8988T (cell line): ENCODE measurements around the gene GHITM.
"Not testable (repeated sequence)": the region's sequence is repeated elsewhere in the genome, so short reads cannot be mapped to it uniquely, and the experiment has no call there.

Experiments
- DNase-seq: peaks from one replicate; pipeline ENCODE4 v3.0.0; 2011

Gene GHITM

GRCh38 chr10:84176836-84177474 lies 37.6 kb downstream of the GHITM start:
- no peak for DNase-seq

- DNase-seq, result no peak
These were observed 38.3 kb downstream of the GHITM start for GRCh38 chr10:84177541-84178141.

- no peak for DNase-seq
These were observed 38.9 kb downstream of the GHITM start for GRCh38 chr10:84178160-84178609.

GRCh38 chr10:84179059-84179710 lies 39.9 kb downstream of the GHITM start:
- DNase-seq, result no peak

- DNase-seq, result not testable (repeated sequence)
These were observed 41.1 kb downstream of the GHITM start for GRCh38 chr10:84180386-84180785.

GRCh38 chr10:84181631-84182030 lies 42.3 kb downstream of the GHITM start:
- DNase-seq, result no peak

- DNase-seq, result no peak
These were observed 45.2 kb downstream of the GHITM start for GRCh38 chr10:84184517-84184916.

- DNase-seq, result no peak
These were observed 46.3 kb downstream of the GHITM start for GRCh38 chr10:84185526-84186175.

- no peak for DNase-seq
These were observed 49.5 kb downstream of the GHITM start for GRCh38 chr10:84188815-84189214.

- DNase-seq, result no peak
These were observed 51.3 kb downstream of the GHITM start for GRCh38 chr10:84190621-84191020.

GRCh38 chr10:84191106-84191505 lies 51.8 kb downstream of the GHITM start:
- no peak for DNase-seq

GRCh38 chr10:84193327-84193726 lies 54.0 kb downstream of the GHITM start:
- no peak for DNase-seq

- DNase-seq, result no peak
These were observed 54.6 kb downstream of the GHITM start for GRCh38 chr10:84193846-84194423.

GRCh38 chr10:84194424-84195043 lies 55.2 kb downstream of the GHITM start, which contains the start of gene CDHR1:
TSS of gene CDHR1 (plus strand) at chr10:84194537. CDS start at chr10:84194761, 224 bp downstream.
- no peak for DNase-seq

GRCh38 chr10:84195044-84195830 lies 55.9 kb downstream of the GHITM start:
- no peak for DNase-seq

GRCh38 chr10:84196083-84196482 lies 56.8 kb downstream of the GHITM start:
- DNase-seq, result no peak

- no peak for DNase-seq
These were observed 57.6 kb downstream of the GHITM start for GRCh38 chr10:84196941-84197340.

GRCh38 chr10:84197643-84198042 lies 58.3 kb downstream of the GHITM start:
- DNase-seq, result no peak

- DNase-seq, result no peak
These were observed 59.1 kb downstream of the GHITM start for GRCh38 chr10:84198206-84198915.

- no peak for DNase-seq
These were observed 61.4 kb downstream of the GHITM start for GRCh38 chr10:84200537-84201243.

- DNase-seq, result no peak
These were observed 61.9 kb downstream of the GHITM start for GRCh38 chr10:84201244-84201606.
